ENCODE data around the gene MPHOSPH9.
A peak's percentile ranks its signal among the peaks of the same experiment; 100 is the strongest.
"Not testable (repeated sequence)": the region's sequence is repeated elsewhere in the genome, so short reads cannot be mapped to it uniquely, and the experiment has no call there.

MPHOSPH9 gene

GRCh38 chr12:123254853-123255446, 22.0 kb upstream of the MPHOSPH9 start:
- DNase-seq (ENCODE audit: low spot score), result no peak

DNA sequence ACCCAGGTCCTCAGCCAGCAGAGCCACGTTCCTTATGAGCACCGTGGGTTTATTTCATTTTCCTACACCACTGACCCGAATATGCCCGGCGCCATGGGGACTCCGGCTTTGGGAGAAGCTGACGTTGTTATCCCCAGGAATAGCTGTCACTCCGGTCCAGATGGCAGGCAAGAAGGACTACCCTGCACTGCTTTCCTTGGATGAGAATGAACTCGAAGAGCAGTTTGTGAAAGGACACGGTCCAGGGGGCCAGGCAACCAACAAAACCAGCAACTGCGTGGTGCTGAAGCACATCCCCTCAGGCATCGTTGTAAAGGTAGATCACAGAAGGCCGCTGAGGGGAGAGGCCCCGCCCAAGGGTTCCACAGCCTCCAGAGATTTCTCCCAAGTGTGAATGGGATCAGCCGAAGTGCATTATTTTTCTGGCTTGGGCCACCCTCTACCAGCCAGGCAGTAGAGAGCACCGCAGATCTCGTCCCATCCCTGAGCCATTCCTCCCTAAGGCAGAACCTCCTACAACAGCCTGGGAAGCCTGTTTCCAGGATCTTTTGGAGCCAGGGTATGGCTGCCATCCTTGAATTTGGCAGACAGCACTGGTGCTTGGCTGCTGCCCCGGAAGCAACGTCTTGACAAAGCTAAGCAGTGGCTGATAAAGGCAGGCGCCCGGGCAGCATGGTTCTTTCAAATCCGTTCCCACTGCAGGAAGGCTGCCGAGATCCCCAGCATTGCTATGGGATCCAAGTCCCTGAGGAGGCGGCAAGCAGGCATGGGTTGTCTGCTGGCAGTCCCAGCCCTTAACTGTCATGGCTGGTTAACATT, 20.9 kb upstream of the MPHOSPH9 start:
- no peak for DNase-seq (ENCODE audit: low spot score)

GRCh38 chr12:123252365-123252764, 19.4 kb upstream of the MPHOSPH9 start:
- DNase-seq (ENCODE audit: low spot score), result not testable (repeated sequence)

DNA sequence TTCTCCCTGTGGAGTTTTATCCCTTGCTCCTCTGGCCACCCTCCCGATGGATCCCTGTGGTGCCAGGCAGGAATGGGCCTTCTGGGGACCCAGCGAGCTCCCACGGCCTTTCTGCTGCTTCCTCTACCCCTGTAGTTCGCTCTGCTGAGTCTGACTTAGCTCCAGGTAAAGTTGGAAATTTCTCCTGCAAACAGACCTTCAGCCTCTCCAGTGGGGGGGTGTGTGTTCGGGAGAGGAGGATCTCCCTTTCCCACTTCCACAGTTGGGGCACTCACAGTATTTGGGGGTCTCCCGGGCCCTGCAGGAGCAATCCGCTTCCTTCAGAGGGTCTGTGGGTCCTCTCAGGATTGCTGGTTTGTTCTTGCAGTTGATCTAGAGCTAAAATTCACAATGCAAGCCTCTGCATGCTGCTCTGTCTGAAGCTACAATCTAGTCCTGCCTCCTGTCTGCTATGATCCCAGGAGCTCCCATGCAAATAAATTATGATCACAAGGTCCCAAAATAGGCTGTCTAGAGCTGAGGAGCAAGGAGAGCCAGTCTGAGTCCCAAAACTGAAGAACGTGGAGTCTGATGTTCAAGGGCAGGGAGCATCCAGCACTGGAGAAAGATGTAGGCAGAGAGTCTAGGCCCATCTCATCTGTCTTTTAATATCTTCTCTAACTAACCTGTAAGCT, 18.6 kb upstream of the MPHOSPH9 start:
- DNase-seq (ENCODE audit: low spot score), result no peak

DNA sequence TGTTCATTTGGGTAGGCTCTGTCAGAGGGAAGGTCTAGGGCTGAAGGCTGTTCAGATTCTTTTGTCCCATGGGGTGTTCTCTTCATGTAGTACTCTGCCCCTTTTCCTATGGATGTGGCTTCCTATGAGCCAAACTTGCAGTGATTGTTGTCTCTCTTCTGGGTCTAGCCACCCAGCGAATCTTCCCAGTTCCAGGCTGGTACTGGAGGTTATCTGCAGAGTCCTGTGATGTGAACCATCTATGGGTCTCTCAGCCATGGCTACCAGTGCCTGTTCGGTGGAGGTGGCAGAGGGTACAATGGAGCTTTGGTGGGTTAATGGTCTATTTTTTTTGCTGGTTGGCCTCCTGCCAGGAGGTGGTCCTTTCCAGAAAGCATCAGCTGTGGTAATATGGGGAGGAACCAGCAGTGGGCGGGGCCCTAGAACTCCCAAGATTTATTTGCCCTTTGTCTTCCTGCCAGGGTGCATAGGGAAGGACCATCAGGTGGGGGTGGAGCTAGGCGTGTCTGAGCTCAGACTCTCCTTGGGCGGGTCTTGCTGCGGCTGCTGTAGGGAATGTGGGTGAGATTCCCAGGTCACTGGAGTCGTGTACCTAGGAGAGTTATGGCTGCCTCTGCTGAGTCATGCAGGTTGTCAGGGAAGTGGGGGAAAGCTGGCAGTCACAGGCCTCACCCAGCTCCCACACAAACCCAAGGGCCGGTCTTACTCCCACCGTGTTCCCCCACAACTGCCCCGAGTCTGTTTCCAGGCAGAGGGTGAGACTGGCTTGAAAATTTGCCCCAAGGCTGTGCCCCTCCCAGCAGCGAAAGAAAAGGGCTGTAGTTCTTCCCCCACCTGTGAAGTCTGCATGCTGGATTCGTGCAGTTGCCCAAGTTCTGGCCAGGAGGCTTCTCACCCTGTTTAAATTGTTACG, 17.8 kb upstream of the MPHOSPH9 start:
- no peak for DNase-seq (ENCODE audit: low spot score)

- DNase-seq (ENCODE audit: low spot score), result not testable (repeated sequence)
Observed at GRCh38 chr12:123248996-123249741, 16.2 kb upstream of the MPHOSPH9 start.

- not testable (repeated sequence) for DNase-seq (ENCODE audit: low spot score)
Observed at GRCh38 chr12:123248129-123248528, 15.2 kb upstream of the MPHOSPH9 start.

GRCh38 chr12:123245678-123246077, 12.7 kb upstream of the MPHOSPH9 start:
- DNase-seq (ENCODE audit: low spot score), result no peak

GRCh38 chr12:123243671-123244262, 10.8 kb upstream of the MPHOSPH9 start:
- no peak for DNase-seq (ENCODE audit: low spot score)

DNA sequence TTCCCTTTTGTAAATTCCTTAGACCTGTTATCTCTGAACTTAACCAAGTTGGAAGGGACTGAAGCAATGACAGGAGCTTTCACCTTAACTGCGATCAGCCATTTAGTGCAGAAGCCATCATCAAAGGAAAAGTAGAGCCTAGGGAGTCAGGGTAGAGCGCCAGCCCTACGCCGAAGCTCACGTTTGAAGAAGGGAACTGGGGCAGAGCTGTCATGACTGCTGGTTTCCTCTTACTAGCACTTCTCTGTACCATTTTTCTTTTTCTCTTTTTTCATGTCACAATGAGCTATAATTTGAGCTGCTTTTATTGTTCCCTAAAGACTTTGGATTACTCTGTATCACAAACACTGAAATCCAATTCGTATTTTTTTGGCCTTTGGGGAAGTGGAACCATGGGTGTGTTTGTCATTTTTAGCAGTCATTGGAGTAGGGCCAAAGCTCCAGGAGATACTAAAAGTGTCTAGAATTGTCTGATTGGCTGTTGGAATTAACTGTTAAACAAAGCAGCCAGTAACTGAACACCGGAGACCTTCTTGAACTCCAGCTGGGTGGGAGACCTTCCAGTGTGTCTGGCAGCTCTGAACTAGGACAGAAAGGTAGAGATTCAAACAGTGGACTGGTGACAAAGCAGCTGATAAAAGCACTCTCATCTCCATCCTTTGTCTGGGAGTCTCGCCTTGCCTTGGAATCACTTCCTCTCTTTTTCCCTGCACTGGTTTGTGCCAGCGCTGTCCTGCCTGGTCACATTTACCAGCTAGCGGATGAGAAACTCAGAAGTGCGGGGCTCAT, 9.4 kb upstream of the MPHOSPH9 start:
- no peak for DNase-seq (ENCODE audit: low spot score)

DNA sequence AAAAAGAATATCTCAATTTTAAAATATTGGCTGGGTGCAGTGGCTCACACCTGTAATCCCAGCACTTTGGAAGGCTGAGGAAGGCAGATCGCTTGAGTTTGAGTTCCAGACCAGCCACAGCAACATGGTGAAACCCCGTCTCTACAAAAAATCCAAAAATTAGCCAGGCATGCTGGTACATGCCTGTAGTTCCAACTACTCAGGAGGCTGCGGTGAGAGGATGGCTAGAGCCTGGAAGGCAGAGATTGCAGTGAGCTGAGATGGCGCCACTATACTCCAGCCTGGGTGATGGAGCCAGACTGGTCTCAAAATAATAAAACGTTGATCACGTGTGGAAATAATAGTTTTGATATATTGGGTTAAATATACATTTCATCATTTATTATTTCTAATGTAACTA, 6.0 kb upstream of the MPHOSPH9 start:
- no peak for DNase-seq (ENCODE audit: low spot score)

DNA sequence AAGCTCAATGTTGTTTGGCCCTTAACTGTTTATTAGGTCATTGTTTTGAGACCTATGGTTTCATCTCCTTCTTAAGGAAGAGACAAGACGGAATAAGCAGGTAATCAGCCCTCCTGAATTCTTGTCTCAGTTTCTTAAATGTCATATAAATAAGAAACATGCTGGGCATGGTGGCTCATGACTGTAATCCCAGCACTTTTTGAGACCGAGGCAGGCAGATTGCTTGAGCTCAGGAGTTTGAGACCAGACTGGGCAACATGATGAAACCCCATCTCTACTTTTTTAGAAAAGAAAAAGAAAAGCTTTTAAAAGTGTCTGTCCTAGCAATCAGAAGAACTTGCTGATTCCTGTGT, 5.4 kb upstream of the MPHOSPH9 start:
- no peak for DNase-seq (ENCODE audit: low spot score)

GRCh38 chr12:123237646-123238329, 4.8 kb upstream of the MPHOSPH9 start:
- DNase-seq (ENCODE audit: low spot score), result peak; percentile 75

DNA sequence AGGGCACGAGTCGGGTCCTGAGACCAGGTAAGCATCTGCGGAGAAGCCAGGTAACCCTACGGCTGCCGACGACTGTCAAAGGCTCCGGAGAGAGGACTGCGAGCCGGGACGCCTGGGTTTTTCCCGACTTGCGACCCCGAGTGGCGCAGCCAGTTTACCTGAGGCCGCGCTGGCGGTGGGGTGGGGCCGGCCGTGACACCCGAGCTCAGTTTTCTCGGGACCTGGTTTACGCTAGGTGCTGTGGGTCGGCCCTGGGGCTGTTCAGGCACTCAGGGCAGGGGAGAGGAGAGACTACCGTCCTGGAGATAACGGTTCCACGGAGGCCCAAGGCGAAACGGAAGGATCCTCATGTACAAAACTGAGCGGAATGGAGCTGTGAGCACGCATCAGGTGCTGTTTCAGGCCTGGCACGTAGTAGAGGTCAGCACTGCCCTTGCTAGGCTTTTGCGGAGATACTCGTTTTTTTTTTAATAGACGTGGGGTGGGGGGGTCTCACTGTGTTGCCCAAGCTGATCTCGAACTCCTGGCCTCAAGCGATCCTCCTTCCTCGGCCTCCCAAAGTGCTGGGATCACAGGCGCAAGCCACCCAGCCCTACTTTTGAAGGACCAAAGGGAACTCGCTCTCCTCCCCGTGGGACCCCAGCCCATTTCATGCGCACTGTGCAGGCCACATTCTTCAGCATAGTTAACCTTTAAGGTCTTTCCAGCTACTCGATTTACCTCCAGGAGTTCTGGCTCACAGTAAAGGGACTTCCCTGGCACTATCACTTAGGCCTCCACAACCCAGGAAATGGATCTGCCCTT, 766 bp upstream of the MPHOSPH9 start:
- DNase-seq (ENCODE audit: low spot score), result no peak

DNA sequence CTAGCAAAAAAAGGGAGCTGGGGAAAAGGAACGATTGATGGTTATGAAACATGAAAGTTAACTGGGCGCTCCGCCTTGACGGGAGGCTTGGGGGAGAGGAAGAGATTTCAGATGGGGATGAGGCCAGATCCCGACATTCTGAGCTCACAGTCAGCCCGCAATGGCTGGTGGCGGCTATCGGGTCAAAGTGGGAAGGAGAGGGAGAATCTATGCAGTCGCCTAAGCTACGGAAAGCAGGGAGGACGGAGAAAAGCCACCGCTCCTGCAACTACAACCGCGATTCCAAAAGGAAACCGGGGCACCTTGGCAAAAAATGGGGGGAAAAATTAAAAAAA, 502 bp downstream of the MPHOSPH9 start:
- no peak for DNase-seq (ENCODE audit: low spot score)

DNA sequence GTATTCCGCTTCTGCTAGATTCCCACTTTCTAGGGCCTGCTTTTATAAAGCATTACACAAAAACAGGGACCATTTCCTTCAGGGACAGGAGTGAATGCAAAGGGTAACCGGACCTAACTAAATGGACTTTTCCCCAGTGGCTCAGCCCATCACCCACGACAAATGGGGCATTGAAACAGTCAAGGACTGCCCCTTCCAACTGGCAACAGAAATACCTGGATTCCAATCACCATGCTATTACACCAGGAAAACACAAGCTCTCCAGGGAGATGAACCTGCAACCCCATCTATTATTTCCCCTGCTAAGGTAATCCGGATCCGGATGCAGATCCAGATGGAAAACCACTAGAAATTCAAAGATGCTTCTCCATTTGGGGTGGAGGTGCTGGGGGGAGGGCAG, 1.0 kb downstream of the MPHOSPH9 start:
- no peak for DNase-seq (ENCODE audit: low spot score)

DNA sequence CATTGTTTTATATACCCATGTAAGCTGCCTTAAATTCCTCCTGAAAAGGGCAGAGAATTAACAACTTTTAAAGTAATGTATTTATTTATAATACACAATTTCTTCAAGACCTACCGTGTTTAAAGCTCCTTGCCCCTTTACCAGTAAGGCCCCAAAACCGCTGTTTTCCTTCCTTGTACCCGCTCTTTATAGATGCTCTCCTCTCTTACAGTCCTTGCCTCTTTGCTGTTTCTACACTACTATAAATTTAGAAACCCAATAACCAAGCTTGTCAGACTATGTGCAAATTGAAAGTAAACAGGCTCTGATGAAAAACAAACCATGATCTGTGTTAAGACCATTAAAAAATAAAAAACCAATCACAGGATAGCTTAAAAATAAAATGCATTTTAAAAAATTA, 3.9 kb downstream of the MPHOSPH9 start:
- no peak for DNase-seq (ENCODE audit: low spot score)

DNA sequence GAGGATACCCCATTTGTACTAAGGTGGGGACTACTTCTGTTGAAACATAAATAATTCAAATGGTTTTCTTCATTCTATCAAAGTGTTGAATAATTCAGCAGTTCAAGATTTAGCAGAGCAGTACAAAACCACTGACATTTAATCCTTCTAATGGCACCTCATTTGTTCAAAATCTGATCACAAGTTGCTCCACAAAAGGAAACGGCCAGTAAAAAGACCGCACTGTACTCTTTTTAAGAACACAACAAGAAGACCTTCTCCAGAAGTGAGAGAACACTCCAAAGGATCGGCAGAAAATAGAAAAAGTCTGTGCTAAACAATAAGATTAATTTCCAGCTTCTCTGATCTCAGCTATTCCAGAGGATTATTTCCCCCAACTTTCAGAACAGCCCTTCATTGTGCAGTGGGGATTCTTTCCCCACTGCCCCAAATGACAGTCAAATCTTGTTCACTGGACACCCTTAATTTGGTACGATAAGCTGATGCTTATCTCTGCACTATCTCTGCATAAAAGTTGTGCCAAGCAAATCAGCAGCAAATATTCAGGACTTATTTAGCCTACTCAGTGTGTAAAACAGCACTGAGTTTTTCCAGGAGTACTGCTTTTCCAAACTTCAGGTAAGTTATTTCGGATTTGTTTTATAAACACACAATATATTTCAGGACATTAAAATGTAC, 5.2 kb downstream of the MPHOSPH9 start:
- no peak for DNase-seq (ENCODE audit: low spot score)

All from CD4-positive, alpha-beta T cell treated with Interleukin-2 at 100 ng/mL for 4 hours (primary cell).